HEK293 (cell line): Measurements from ENCODE around the gene ERBIN.

ENCODE experiments used
- RBAK ChIP-seq: fragments of 450-650 bp; formaldehyde crosslinking; IDR thresholded peaks from 2 replicates; pipeline ENCODE4 v1.5.1; 2016; ENCODE audit warnings: missing biosample characterization, missing genetic modification characterization
- SETDB1 ChIP-seq: IDR thresholded peaks from one replicate; pipeline ENCODE4 v1.6.1; 2017; ENCODE audit warnings: mild to moderate bottlenecking, low read length, moderate library complexity, mixed read lengths; ENCODE audit not compliant: insufficient read length
- SP7 ChIP-seq: fragments of 450-650 bp; formaldehyde crosslinking; IDR thresholded peaks from 2 replicates; pipeline ENCODE4 v1.5.1; 2016; ENCODE audit warnings: missing biosample characterization, missing genetic modification characterization
- ZBTB20 ChIP-seq: fragments of 450-650 bp; formaldehyde crosslinking; IDR thresholded peaks from 2 replicates; pipeline ENCODE4 v1.5.1; 2016; ENCODE audit warnings: missing biosample characterization, missing genetic modification characterization
- ZBTB8A ChIP-seq: fragments of 450-650 bp; formaldehyde crosslinking; IDR thresholded peaks from 2 replicates; pipeline ENCODE4 v1.5.1; 2016; ENCODE audit warnings: missing biosample characterization, missing genetic modification characterization
- ZEB2 ChIP-seq: fragments of 450-650 bp; formaldehyde crosslinking; IDR thresholded peaks from 2 replicates; pipeline ENCODE4 v1.5.1; 2016; ENCODE audit warnings: missing biosample characterization, missing genetic modification characterization
- ZNF23 ChIP-seq: fragments of 450-650 bp; formaldehyde crosslinking; IDR thresholded peaks from 2 replicates; pipeline ENCODE4 v1.5.1; 2016; ENCODE audit warnings: missing biosample characterization, missing genetic modification characterization, borderline replicate concordance
- ZNF274 ChIP-seq, 2 experiments: fragments of 200-500 bp in 1 of 2; fragments of 450-650 bp in 1 of 2; sonication (Bioruptor generic) in 1 of 2; formaldehyde crosslinking in 1 of 2; IDR thresholded peaks; 2 replicates each; pipeline versions ENCODE4 v1.5.1 to v1.6.1; 2014 to 2016; ENCODE audit warnings: borderline replicate concordance in 1 of 2, inconsistent platforms in 1 of 2, low read length in 1 of 2, missing biosample characterization in 1 of 2, missing genetic modification characterization in 1 of 2
- ZNF670 ChIP-seq: fragments of 450-650 bp; formaldehyde crosslinking; IDR thresholded peaks from 2 replicates; pipeline ENCODE4 v1.5.1; 2016; ENCODE audit warnings: missing biosample characterization, missing genetic modification characterization, low read depth
- ZXDB ChIP-seq: fragments of 450-650 bp; formaldehyde crosslinking; IDR thresholded peaks from 2 replicates; pipeline ENCODE4 v1.5.1; 2016; ENCODE audit warnings: missing biosample characterization, missing genetic modification characterization
- TF ChIP-seq, protein P1 (sequence below): fragments of 450-650 bp; formaldehyde crosslinking; IDR thresholded peaks from 2 replicates; pipeline ENCODE4 v1.5.1; 2016; ENCODE audit warnings: missing biosample characterization, missing genetic modification characterization
- TF ChIP-seq, protein P2 (sequence below): fragments of 450-650 bp; formaldehyde crosslinking; IDR thresholded peaks from 2 replicates; pipeline ENCODE4 v1.5.1; 2016; ENCODE audit warnings: missing biosample characterization, missing genetic modification characterization, low read depth
- TF ChIP-seq, protein P3 (sequence below): fragments of 450-650 bp; formaldehyde crosslinking; IDR thresholded peaks from 2 replicates; pipeline ENCODE4 v1.5.1; 2016; ENCODE audit warnings: missing biosample characterization, missing genetic modification characterization
- TF ChIP-seq, protein P4 (sequence below): fragments of 450-650 bp; formaldehyde crosslinking; IDR thresholded peaks from 2 replicates; pipeline ENCODE4 v1.5.1; 2016; ENCODE audit warnings: missing biosample characterization, missing genetic modification characterization

DNA sequence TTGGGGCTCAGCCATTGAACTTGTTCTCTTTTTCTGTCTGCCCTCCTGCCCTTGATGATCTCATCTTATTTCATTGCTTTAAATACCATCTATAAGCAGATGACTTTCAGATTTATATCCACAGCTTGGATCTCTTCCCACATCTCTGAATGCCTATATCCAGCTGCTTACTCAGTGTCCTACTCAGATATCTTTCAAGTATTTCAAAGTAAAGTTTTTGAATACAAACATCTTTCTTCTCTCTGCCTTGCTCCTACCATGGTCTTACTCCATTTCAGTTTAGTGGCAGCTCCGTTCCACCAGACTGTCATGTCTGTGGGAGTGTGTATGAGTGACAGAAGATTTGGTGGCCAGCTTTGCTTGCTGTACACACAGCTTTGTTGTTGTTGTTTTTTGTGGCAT, 59.7 kb downstream of the ERBIN start:
- TF ChIP-seq SP7 (tag by site-specific recombination) (no peak), SETDB1 (no peak), ZNF23 (no peak), ZBTB20 (tag by site-specific recombination) (no peak), ZBTB8A (tag by site-specific recombination) (no peak), RBAK (tag by site-specific recombination) (no peak), ZEB2 (0 out of 2 replicates have a peak, but pooled peaks have one; percentile 41), ZNF274 (IDR thresholded peaks at IDR 0.05; ENCODE audit: low read length) (no peak), ZNF274 (tag by site-specific recombination; IDR thresholded peaks at IDR 0.05; ENCODE audit: borderline replicate concordance) (no peak), ZXDB (no peak), ZNF670 (tag by site-specific recombination) (no peak)
- TF ChIP-seq, protein P1, sequence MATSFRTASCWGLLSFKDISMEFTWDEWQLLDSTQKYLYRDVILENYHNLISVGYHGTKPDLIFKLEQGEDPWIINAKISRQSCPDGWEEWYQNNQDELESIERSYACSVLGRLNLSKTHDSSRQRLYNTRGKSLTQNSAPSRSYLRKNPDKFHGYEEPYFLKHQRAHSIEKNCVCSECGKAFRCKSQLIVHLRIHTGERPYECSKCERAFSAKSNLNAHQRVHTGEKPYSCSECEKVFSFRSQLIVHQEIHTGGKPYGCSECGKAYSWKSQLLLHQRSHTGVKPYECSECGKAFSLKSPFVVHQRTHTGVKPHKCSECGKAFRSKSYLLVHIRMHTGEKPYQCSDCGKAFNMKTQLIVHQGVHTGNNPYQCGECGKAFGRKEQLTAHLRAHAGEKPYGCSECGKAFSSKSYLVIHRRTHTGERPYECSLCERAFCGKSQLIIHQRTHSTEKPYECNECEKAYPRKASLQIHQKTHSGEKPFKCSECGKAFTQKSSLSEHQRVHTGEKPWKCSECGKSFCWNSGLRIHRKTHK (tag by site-specific recombination), result no peak
- TF ChIP-seq, protein P2, sequence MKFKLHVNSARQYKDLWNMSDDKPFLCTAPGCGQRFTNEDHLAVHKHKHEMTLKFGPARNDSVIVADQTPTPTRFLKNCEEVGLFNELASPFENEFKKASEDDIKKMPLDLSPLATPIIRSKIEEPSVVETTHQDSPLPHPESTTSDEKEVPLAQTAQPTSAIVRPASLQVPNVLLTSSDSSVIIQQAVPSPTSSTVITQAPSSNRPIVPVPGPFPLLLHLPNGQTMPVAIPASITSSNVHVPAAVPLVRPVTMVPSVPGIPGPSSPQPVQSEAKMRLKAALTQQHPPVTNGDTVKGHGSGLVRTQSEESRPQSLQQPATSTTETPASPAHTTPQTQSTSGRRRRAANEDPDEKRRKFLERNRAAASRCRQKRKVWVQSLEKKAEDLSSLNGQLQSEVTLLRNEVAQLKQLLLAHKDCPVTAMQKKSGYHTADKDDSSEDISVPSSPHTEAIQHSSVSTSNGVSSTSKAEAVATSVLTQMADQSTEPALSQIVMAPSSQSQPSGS (tag by site-specific recombination), result peak; percentile 44; the same call in 1 of the 2 replicates
- TF ChIP-seq, protein P3, sequence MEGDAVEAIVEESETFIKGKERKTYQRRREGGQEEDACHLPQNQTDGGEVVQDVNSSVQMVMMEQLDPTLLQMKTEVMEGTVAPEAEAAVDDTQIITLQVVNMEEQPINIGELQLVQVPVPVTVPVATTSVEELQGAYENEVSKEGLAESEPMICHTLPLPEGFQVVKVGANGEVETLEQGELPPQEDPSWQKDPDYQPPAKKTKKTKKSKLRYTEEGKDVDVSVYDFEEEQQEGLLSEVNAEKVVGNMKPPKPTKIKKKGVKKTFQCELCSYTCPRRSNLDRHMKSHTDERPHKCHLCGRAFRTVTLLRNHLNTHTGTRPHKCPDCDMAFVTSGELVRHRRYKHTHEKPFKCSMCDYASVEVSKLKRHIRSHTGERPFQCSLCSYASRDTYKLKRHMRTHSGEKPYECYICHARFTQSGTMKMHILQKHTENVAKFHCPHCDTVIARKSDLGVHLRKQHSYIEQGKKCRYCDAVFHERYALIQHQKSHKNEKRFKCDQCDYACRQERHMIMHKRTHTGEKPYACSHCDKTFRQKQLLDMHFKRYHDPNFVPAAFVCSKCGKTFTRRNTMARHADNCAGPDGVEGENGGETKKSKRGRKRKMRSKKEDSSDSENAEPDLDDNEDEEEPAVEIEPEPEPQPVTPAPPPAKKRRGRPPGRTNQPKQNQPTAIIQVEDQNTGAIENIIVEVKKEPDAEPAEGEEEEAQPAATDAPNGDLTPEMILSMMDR, result no peak
- TF ChIP-seq, protein P4, sequence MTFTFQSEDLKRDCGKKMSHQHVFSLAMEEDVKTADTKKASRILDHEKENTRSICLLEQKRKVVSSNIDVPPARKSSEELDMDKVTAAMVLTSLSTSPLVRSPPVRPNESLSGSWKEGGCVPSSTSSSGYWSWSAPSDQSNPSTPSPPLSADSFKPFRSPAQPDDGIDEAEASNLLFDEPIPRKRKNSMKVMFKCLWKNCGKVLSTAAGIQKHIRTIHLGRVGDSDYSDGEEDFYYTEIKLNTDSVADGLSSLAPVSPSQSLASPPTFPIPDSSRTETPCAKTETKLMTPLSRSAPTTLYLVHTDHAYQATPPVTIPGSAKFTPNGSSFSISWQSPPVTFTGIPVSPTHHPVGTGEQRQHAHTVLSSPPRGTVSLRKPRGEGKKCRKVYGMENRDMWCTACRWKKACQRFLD (tag by site-specific recombination), result no peak
